Measurements from ENCODE around the gene POLR2J2.
"Not testable (repeated sequence)": the region's sequence is repeated elsewhere in the genome, so short reads cannot be mapped to it uniquely, and the experiment has no call there.

POLR2J2 gene

DNA sequence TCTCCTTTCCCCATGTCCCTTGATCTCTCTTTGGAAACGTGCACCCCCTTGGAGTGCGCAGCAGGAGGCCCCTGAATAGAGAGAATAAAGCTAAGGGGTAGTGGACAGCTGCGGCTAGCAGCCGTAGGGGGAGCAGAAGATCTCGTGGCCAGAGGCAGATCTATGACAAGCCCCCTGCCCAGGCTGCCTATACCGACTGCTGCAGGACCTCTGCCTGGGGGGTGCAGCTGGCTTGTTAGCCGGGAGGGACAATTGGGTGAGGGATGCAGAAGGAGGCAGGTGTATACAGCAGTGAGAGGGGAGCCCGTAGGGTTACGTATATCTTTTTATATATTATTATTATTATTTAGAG is 469 bp upstream of the POLR2J2 start:
- not testable (repeated sequence) for DNase-seq (ENCODE audit: low read depth in 3 of 3)

- not testable (repeated sequence) for DNase-seq (ENCODE audit: low read depth in 3 of 3)
Observed at GRCh38 chr7:102667523-102667922, 3.9 kb downstream of the POLR2J2 start.

GRCh38 chr7:102666850-102667249 is 4.6 kb downstream of the POLR2J2 start:
- DNase-seq (ENCODE audit: low read depth in 3 of 3): not testable (repeated sequence)

DNA sequence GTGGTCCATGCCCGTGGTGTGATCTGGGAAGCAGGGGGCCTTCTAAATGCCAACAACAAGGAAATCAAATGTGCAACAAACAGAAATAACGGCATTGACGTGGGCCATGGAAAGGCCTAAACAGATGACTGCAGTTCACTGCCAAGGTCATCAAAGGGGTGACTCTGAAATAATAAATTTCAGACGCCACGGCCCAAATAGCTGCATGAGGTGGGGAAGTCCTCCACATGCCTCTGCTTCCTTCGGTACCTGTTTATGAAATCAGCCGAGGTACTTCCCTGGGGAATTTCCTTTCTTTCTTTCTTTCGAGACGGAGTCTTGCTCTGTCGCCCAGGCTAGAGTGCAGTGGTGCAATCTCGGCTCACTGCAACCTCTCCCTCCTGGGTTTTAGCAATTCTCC is 6.7 kb downstream of the POLR2J2 start:
- not testable (repeated sequence) for DNase-seq (ENCODE audit: low read depth in 3 of 3)

DNA sequence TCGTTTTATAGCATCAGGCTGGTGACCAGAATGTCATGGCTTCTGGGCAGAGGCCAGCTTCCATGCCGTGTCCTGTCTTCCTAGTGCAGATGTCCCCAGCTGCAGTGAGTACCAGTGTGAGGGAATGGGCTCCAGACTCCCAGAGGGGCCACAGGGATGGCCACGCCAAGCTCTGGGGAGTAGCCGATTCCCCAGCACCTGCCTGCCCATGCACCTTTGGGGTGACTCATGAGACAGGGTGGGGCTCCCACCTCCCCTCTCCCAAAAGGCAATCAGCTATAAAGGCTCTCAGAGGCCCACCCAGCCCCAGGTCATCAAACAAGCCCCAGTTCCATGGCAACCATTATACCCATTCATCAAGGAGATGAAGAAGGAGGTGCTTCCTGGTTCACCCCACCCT is 21.5 kb downstream of the POLR2J2 start, which contains the start of gene SPDYE2B:
Gene SPDYE2B (plus strand): TSS at position 396 of the 400 bp plus-strand sequence. CDS start 2,030 bp downstream, outside the sequence.
- not testable (repeated sequence) for DNase-seq (ENCODE audit: low read depth in 3 of 3)

- DNase-seq (ENCODE audit: low read depth in 3 of 3): not testable (repeated sequence)
Observed at GRCh38 chr7:102647813-102648212, 23.6 kb downstream of the POLR2J2 start.

GRCh38 chr7:102643404-102643803 is 28.1 kb downstream of the POLR2J2 start:
- DNase-seq (ENCODE audit: low read depth in 3 of 3): not testable (repeated sequence)

DNA sequence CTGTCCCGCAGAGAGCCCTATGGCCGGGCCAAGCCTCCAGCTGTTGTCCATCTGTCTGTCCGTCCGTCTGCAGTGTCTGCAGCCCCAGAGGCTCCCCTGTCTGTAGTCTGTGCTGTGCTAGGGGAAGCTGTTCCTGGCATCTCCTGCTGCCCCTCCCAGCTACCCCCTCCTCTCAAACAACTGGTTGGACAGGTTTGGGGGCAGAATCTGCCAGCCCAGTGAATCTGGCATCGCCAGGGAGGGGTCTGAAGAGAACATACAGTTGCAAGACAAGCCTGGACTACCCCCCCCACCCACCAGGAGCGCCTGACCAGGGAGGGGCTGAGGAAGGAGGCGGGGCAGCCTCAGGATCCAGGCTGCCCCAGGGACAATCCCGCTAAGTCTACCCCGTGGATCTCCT is 28.8 kb downstream of the POLR2J2 start, which contains the start of gene UPK3BL1:
Gene UPK3BL1 (minus strand): TSS at position 101 of the 400 bp plus-strand sequence. CDS start 50 bp downstream, at position 51.
- DNase-seq (ENCODE audit: low read depth in 3 of 3): not testable (repeated sequence)

- DNase-seq (ENCODE audit: low read depth in 3 of 3): not testable (repeated sequence)
Observed at GRCh38 chr7:102638848-102639247, 32.6 kb downstream of the POLR2J2 start.

DNA sequence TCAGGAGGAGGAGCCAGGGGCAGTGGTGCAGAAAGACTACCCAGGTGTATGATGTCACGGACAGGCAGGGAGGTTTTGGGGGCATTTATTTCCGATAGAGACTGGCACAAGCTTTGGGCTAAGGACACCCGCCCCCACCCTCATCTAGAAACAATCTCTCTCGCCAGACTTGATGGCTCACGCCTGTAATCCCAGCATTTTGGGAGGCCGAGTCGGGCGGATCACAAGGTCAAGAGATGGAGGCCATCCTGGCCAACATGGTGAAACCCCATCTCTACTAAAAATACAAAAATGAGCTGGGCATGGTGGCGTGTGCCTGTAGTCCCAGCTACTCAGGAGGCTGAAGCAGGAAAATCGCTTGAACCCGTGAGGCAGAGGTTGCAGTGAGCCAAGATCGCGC is 34.5 kb downstream of the POLR2J2 start:
- DNase-seq (ENCODE audit: low read depth in 3 of 3): not testable (repeated sequence)

DNA sequence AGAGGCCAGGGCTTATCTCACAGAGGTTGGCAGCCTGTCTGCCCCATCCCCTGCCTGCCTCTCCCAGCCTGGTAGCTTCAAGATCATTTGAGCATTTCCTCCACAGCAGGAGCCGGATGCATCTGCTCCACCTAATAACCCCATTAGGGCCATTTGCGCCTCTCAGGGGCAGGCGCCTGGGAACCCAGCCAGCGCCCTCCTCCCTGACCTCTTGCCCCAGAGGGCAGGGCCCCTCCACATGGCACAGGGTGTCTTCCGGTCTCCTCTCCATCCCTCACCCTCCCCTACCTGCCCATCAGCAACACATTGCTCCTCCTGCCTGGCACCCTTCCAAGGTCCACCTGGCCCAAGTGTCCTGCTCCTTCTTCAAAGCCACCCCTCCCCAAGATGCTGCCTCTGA is 36.1 kb downstream of the POLR2J2 start:
- DNase-seq (ENCODE audit: low read depth in 3 of 3): not testable (repeated sequence)

GRCh38 chr7:102634299-102634698 is 37.2 kb downstream of the POLR2J2 start:
- not testable (repeated sequence) for DNase-seq (ENCODE audit: low read depth in 3 of 3)

GRCh38 chr7:102630622-102631021 is 40.8 kb downstream of the POLR2J2 start:
- not testable (repeated sequence) for DNase-seq (ENCODE audit: low read depth in 3 of 3)

- DNase-seq (ENCODE audit: low read depth in 3 of 3): not testable (repeated sequence)
Observed at GRCh38 chr7:102627271-102627904, 44.1 kb downstream of the POLR2J2 start.

- not testable (repeated sequence) for DNase-seq (ENCODE audit: low read depth in 3 of 3)
Observed at GRCh38 chr7:102618122-102618521, 53.3 kb downstream of the POLR2J2 start.

- DNase-seq (ENCODE audit: low read depth in 3 of 3): peak in 1 of 3 experiments; percentile 7
Observed at GRCh38 chr7:102616507-102617125, 54.8 kb downstream of the POLR2J2 start, which contains the start of gene RASA4. Gene RASA4, minus strand, starts transcription at chr7:102616756. Its CDS starts 67 bp downstream, at chr7:102616689.
